ENCODE results near the gene HMCN2.
"Not testable (repeated sequence)": the region's sequence is repeated elsewhere in the genome, so short reads cannot be mapped to it uniquely, and the experiment has no call there.

The HMCN2 gene

GRCh38 chr9:130396581-130396980, 131.0 kb downstream of the HMCN2 start:
- no peak for DNase-seq

- no peak for DNase-seq
Observed at GRCh38 chr9:130398487-130399240, 133.1 kb downstream of the HMCN2 start.

- no peak for DNase-seq
Observed at GRCh38 chr9:130399768-130400167, 134.2 kb downstream of the HMCN2 start.

- no peak for DNase-seq
Observed at GRCh38 chr9:130400870-130401269, 135.3 kb downstream of the HMCN2 start.

GRCh38 chr9:130401742-130402141, 136.2 kb downstream of the HMCN2 start:
- not testable (repeated sequence) for DNase-seq

GRCh38 chr9:130402243-130402642, 136.7 kb downstream of the HMCN2 start:
- no peak for DNase-seq

- DNase-seq, result no peak
Observed at GRCh38 chr9:130402645-130403440, 137.3 kb downstream of the HMCN2 start.

- no peak for DNase-seq
Observed at GRCh38 chr9:130405657-130406257, 140.2 kb downstream of the HMCN2 start.

- DNase-seq, result no peak
Observed at GRCh38 chr9:130406278-130406895, 140.8 kb downstream of the HMCN2 start.

GRCh38 chr9:130407916-130408663, 142.5 kb downstream of the HMCN2 start:
- no peak for DNase-seq

GRCh38 chr9:130408669-130409068, 143.1 kb downstream of the HMCN2 start:
- no peak for DNase-seq

- DNase-seq, result no peak
Observed at GRCh38 chr9:130409246-130409645, 143.7 kb downstream of the HMCN2 start.

GRCh38 chr9:130410443-130410842, 144.9 kb downstream of the HMCN2 start:
- no peak for DNase-seq

- DNase-seq, result no peak
Observed at GRCh38 chr9:130411566-130411915, 146.0 kb downstream of the HMCN2 start.

GRCh38 chr9:130414081-130414731, 148.6 kb downstream of the HMCN2 start:
- no peak for DNase-seq

GRCh38 chr9:130414910-130415746, 149.6 kb downstream of the HMCN2 start:
- DNase-seq, result no peak

- no peak for DNase-seq
Observed at GRCh38 chr9:130417602-130418001, 152.0 kb downstream of the HMCN2 start.

GRCh38 chr9:130418776-130419175, 153.2 kb downstream of the HMCN2 start:
- no peak for DNase-seq

- DNase-seq, result no peak
Observed at GRCh38 chr9:130419521-130420035, 154.0 kb downstream of the HMCN2 start.

GRCh38 chr9:130421154-130421801, 155.7 kb downstream of the HMCN2 start:
- DNase-seq, result no peak

Measured in CD4-positive, alpha-beta T cell treated with Interleukin-12 subunit alpha and Interleukin-12 subunit beta, for 1 hour (primary cell).